Osteocyte (in vitro differentiated cells): ENCODE data around the gene RPP25. TPM values are rescaled to one million over a fixed set of nuclear protein-coding genes. Genes with fewer than 3 reads are reported as not detected.
"Not testable (repeated sequence)": the region's sequence is repeated elsewhere in the genome, so short reads cannot be mapped to it uniquely, and the experiment has no call there.

Experiments
- DNase-seq: peaks from one replicate; pipeline ENCODE4 v3.0.0; 2021; ENCODE audit warnings: mixed read lengths; ENCODE audit not compliant: unreplicated experiment; ENCODE audit errors: extremely low spot score
- H3K27ac Mint-ChIP-seq: one replicate; pipeline ENCODE4 v1.8.0; 2021; ENCODE audit warnings: mild to moderate bottlenecking, mixed read lengths; ENCODE audit not compliant: unreplicated experiment
- H3K27me3 Mint-ChIP-seq: one replicate; pipeline ENCODE4 v1.8.0; 2021; ENCODE audit warnings: mixed read lengths; ENCODE audit not compliant: unreplicated experiment
- H3K36me3 Mint-ChIP-seq: one replicate; pipeline ENCODE4 v1.8.0; 2021; ENCODE audit warnings: mixed read lengths; ENCODE audit not compliant: unreplicated experiment
- H3K4me1 Mint-ChIP-seq: one replicate; pipeline ENCODE4 v1.8.0; 2021; ENCODE audit warnings: mixed read lengths; ENCODE audit not compliant: unreplicated experiment
- H3K4me3 Mint-ChIP-seq: one replicate; pipeline ENCODE4 v1.8.0; 2021; ENCODE audit warnings: mild to moderate bottlenecking, moderate library complexity, mixed read lengths; ENCODE audit not compliant: unreplicated experiment
- H3K9me3 Mint-ChIP-seq: one replicate; pipeline ENCODE4 v1.8.0; 2021; ENCODE audit warnings: mixed read lengths; ENCODE audit not compliant: unreplicated experiment
- CTCF ChIP-seq: fragments of 200-600 bp; sonication (generic); IDR thresholded peaks from 2 replicates; pipeline ENCODE4 v1.5.0; 2021; ENCODE audit warnings: antibody characterized with exemption, mild to moderate bottlenecking, moderate library complexity
- total RNA-seq: library from RNA; stranded (reverse); gene quantifications from 2 replicates; pipeline ENCODE4 v1.2.1, GENCODE V29; 2021

The RPP25 gene
- total RNA-seq, 1 donor from 2014 or later = 19.8 TPM

- Mint-ChIP-seq H3K36me3 (peaks cover 34% of the 10 kb centered on the region), H3K9me3 (no peaks in the 10 kb centered on the region), H3K4me3 (no peak overlapping the region), H3K4me1 (no peaks in the 10 kb centered on the region), H3K27me3 (no peaks in the 10 kb centered on the region), H3K27ac (no peak overlapping the region)
- no peak for TF ChIP-seq CTCF
- DNase-seq = no peak
These were observed 32.0 kb downstream of the RPP25 start for GRCh38 chr15:74924525-74924924.

DNA sequence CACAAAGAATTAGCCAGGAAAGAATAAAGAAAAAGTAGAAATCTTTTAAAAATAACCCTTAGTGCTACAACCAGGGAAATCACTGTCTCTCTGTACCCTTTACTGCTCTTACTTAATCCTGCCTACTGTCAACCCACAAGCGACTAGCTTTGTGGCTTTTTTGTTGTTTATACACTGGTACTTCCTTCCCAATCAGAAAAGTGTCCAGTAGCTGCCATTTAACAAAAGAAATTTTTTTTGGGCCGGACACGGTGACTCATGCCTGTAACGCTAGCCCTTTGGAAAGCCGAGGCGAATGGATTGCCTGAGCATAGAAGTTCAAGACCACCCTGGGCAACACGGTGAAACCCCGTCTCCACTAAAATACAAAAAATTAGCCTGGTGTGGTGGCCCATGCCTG, 36.1 kb downstream of the RPP25 start:
- no peaks in the 10 kb centered on the region for H3K27me3 Mint-ChIP-seq
- H3K36me3 Mint-ChIP-seq = peaks cover 40% of the 10 kb centered on the region
- no peaks in the 10 kb centered on the region for H3K4me1 Mint-ChIP-seq
- H3K9me3 Mint-ChIP-seq = no peaks in the 10 kb centered on the region
- DNase-seq = no peak
- TF ChIP-seq CTCF = no peak
- H3K4me3 Mint-ChIP-seq = no peak overlapping the region
- no peak overlapping the region for H3K27ac Mint-ChIP-seq

DNA sequence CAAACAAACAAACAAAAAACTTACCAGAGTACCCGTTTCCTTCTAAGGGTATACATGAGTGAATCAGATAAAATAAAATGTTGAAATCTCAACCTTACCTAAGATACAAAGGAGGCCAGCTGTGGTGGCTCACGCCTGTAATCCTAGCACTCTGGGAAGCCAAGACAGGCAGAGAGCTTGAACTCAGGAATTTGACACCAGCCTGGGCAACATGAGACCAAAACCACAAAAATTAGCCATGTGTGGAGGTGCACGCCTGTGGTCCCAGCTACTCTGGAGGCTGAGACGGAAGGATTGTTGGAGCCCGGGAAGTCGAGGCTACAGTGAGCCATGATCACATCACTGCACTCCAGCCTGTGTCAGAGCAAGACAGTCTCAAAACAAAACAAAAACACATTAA, 38.9 kb downstream of the RPP25 start:
- TF ChIP-seq CTCF = no peak
- Mint-ChIP-seq H3K27me3 (no peaks in the 10 kb centered on the region), H3K36me3 (peaks cover 38% of the 10 kb centered on the region), H3K27ac (no peak overlapping the region), H3K9me3 (no peaks in the 10 kb centered on the region), H3K4me1 (no peaks in the 10 kb centered on the region), H3K4me3 (no peak overlapping the region)
- DNase-seq = no peak

GRCh38 chr15:74913799-74914198, 42.8 kb downstream of the RPP25 start:
- not testable (repeated sequence) for H3K27me3 Mint-ChIP-seq, H3K4me1 Mint-ChIP-seq, H3K27ac Mint-ChIP-seq, DNase-seq, H3K9me3 Mint-ChIP-seq, H3K4me3 Mint-ChIP-seq
- H3K36me3 Mint-ChIP-seq = peaks cover 22% of the 10 kb centered on the region

DNA sequence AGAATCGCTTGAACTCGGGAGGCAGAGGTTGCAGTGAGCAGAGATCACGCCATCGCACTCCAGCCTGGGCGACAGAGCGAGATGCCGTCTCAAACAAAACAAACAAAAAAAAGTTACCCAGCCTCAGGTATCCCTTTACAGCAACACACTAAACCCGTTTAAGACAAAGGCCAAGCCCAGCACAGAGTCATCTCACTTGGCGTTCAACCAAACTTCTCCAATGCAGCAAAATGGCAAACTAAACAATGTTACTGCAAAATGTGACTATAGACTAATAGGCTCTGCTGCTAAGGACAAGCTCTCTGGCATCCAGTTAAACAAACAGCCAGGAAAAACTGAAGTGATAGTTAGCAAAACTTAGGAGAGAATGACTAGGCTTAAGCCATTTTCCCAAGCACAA, 43.5 kb downstream of the RPP25 start:
- H3K36me3 Mint-ChIP-seq = peaks cover 18% of the 10 kb centered on the region
- DNase-seq = no peak
- no peaks in the 10 kb centered on the region for H3K27me3 Mint-ChIP-seq
- H3K27ac Mint-ChIP-seq = no peak overlapping the region
- TF ChIP-seq CTCF = no peak
- H3K4me3 Mint-ChIP-seq = no peak overlapping the region
- no peaks in the 10 kb centered on the region for H3K4me1 Mint-ChIP-seq
- H3K9me3 Mint-ChIP-seq = no peaks in the 10 kb centered on the region

DNA sequence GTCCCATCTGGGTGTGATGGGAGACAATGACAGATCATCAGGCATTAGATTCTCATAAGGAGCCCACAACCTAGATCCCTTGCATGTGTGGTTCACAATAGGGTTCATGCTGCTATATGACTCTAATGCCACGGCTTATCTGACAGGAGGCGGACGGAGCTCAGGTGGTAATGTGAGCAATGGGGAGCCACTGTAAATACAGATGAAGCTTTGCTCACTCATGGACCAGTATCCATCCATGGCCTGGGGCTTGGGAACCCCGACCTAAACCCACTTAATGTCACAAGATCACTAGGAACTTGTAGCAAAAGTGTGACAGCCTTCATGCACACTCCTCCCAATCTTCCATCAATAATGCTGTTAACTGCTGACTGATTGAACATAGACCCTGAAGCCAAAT, 47.9 kb downstream of the RPP25 start:
- no peak for TF ChIP-seq CTCF
- Mint-ChIP-seq H3K9me3 (no peaks in the 10 kb centered on the region), H3K27me3 (no peaks in the 10 kb centered on the region), H3K27ac (no peak overlapping the region), H3K36me3 (peaks cover 10% of the 10 kb centered on the region), H3K4me3 (no peak overlapping the region), H3K4me1 (peaks cover 28% of the 10 kb centered on the region)
- DNase-seq = no peak
